H9 (cell line): ENCODE data around the gene ABCA7. TPM values are rescaled to one million over a fixed set of nuclear protein-coding genes. Genes with fewer than 3 reads are reported as not detected.

ENCODE experiments used
- DNase-seq: peaks from one replicate; pipeline ENCODE4 v3.0.0-alpha.2; 2017
- H2AFZ ChIP-seq: one replicate; pipeline ENCODE4 v1.6.1; 2013; ENCODE audit warnings: mild to moderate bottlenecking, low read length, control low read depth, moderate library complexity
- H2AK5ac ChIP-seq: 2 replicates; pipeline ENCODE4 v1.6.1; 2013; ENCODE audit warnings: low read length, control low read depth, mixed read lengths; ENCODE audit not compliant: insufficient read length
- H2BK120ac ChIP-seq: one replicate; pipeline ENCODE4 v1.6.1; 2013; ENCODE audit warnings: low read depth, mild to moderate bottlenecking, low read length, control low read depth, inconsistent platforms; ENCODE audit not compliant: poor library complexity, severe bottlenecking
- H2BK12ac ChIP-seq: 2 replicates; pipeline ENCODE4 v1.6.1; 2013; ENCODE audit warnings: low read length, control low read depth, mixed read lengths, low read depth; ENCODE audit not compliant: insufficient read length
- H2BK15ac ChIP-seq: 2 replicates; pipeline ENCODE4 v1.6.1; 2013; ENCODE audit warnings: low read depth, low read length, control low read depth
- H2BK20ac ChIP-seq: one replicate; pipeline ENCODE4 v1.6.1; 2013; ENCODE audit warnings: low read depth, mild to moderate bottlenecking, low read length, control low read depth, inconsistent platforms; ENCODE audit not compliant: poor library complexity, severe bottlenecking
- H2BK5ac ChIP-seq: 2 replicates; pipeline ENCODE4 v1.6.1; 2013; ENCODE audit warnings: low read length, control low read depth, mixed read lengths; ENCODE audit not compliant: insufficient read length
- H3K14ac ChIP-seq: 2 replicates; pipeline ENCODE4 v1.6.1; 2013; ENCODE audit warnings: low read length, control low read depth; ENCODE audit not compliant: insufficient read depth
- H3K18ac ChIP-seq: 2 replicates; pipeline ENCODE4 v1.6.1; 2013; ENCODE audit warnings: low read depth, mild to moderate bottlenecking, mixed read lengths, low read length, control low read depth; ENCODE audit not compliant: insufficient read length
- H3K23ac ChIP-seq: 2 replicates; pipeline ENCODE4 v1.6.1; 2013; ENCODE audit warnings: low read length, control low read depth, mixed read lengths, low read depth; ENCODE audit not compliant: insufficient read length
- H3K23me2 ChIP-seq: 2 replicates; pipeline ENCODE4 v1.6.1; 2013; ENCODE audit warnings: low read depth, mild to moderate bottlenecking, mixed read lengths, low read length, control low read depth; ENCODE audit not compliant: insufficient read length, poor library complexity, severe bottlenecking
- H3K27ac ChIP-seq: 2 replicates; pipeline ENCODE4 v1.5.1; 2013; ENCODE audit warnings: low read length, control low read depth, mixed read lengths, low read depth; ENCODE audit not compliant: insufficient read length
- H3K27me3 ChIP-seq: 2 replicates; pipeline ENCODE4 v1.6.1; 2013; ENCODE audit warnings: low read length, control low read depth, inconsistent platforms; ENCODE audit not compliant: insufficient read depth
- H3K4ac ChIP-seq: 2 replicates; pipeline ENCODE4 v1.6.1; 2013; ENCODE audit warnings: low read depth, mild to moderate bottlenecking, control low read depth, inconsistent platforms, low read length, moderate library complexity
- H3K4me1 ChIP-seq: 2 replicates; pipeline ENCODE4 v1.6.1; 2013; ENCODE audit warnings: low read length, control low read depth, inconsistent platforms; ENCODE audit not compliant: insufficient read depth
- H3K4me2 ChIP-seq: 2 replicates; pipeline ENCODE4 v1.6.1; 2013; ENCODE audit warnings: low read length, control low read depth, mixed read lengths; ENCODE audit not compliant: insufficient read length, insufficient read depth
- H3K56ac ChIP-seq: 2 replicates; pipeline ENCODE4 v1.6.1; 2013; ENCODE audit warnings: low read depth, mild to moderate bottlenecking, mixed read lengths, low read length, control low read depth; ENCODE audit not compliant: insufficient read length
- H3K79me1 ChIP-seq: 2 replicates; pipeline ENCODE4 v1.6.1; 2013; ENCODE audit warnings: low read depth, mild to moderate bottlenecking, moderate library complexity, low read length, control low read depth, inconsistent platforms; ENCODE audit not compliant: insufficient read depth, poor library complexity, severe bottlenecking
- H3K79me2 ChIP-seq: 2 replicates; pipeline ENCODE4 v1.6.1; 2013; ENCODE audit warnings: low read length, control low read depth, inconsistent platforms; ENCODE audit not compliant: insufficient read depth
- H3K9ac ChIP-seq: 2 replicates; pipeline ENCODE4 v1.6.1; 2013; ENCODE audit warnings: low read length, control low read depth, mixed read lengths; ENCODE audit not compliant: insufficient read length; ENCODE audit errors: extremely low read depth
- H3K9me3 ChIP-seq: one replicate; pipeline ENCODE4 v1.6.1; 2013; ENCODE audit warnings: low read depth, low read length, inconsistent platforms; ENCODE audit not compliant: control insufficient read depth
- H3T11ph ChIP-seq: one replicate; pipeline ENCODE4 v1.6.1; 2013; ENCODE audit warnings: mild to moderate bottlenecking, low read length, control low read depth, inconsistent platforms
- H4K20me1 ChIP-seq: one replicate; pipeline ENCODE4 v1.6.1; 2013; ENCODE audit not compliant: control insufficient read depth, insufficient read length, insufficient read depth
- H4K5ac ChIP-seq: 2 replicates; pipeline ENCODE4 v1.6.1; 2013; ENCODE audit warnings: low read depth, mild to moderate bottlenecking, mixed read lengths, low read length, control low read depth; ENCODE audit not compliant: insufficient read length
- H4K8ac ChIP-seq: replicated peaks from 2 replicates; pipeline ENCODE4 v1.6.1; 2013; ENCODE audit warnings: low read length, control low read depth, mixed read lengths, low read depth; ENCODE audit not compliant: insufficient read length
- H4K91ac ChIP-seq: 2 replicates; pipeline ENCODE4 v1.6.1; 2013; ENCODE audit warnings: low read depth, mild to moderate bottlenecking, moderate library complexity, mixed read lengths, low read length, control low read depth; ENCODE audit not compliant: insufficient read length
- H3K27ac Mint-ChIP-seq, 3 experiments: 2 replicates in 2 of 3; 3 replicates in 1 of 3; pipeline ENCODE4 v1.8.0; 2020 to 2021; ENCODE audit warnings: mixed read lengths in 3 of 3, mild to moderate bottlenecking in 1 of 3, moderate library complexity in 1 of 3
- H3K27me3 Mint-ChIP-seq: 2 replicates; pipeline ENCODE4 v1.8.0; 2021; ENCODE audit warnings: low read depth, mild to moderate bottlenecking, moderate library complexity, mixed read lengths
- H3K36me3 Mint-ChIP-seq, 3 experiments: 2 replicates in 2 of 3; 3 replicates in 1 of 3; pipeline ENCODE4 v1.8.0; 2020 to 2021; ENCODE audit warnings: low read depth in 3 of 3, mixed read lengths in 3 of 3; ENCODE audit not compliant: insufficient read depth in 1 of 3
- H3K4me1 Mint-ChIP-seq, 2 experiments: 2 replicates each; pipeline ENCODE4 v1.8.0; 2020; ENCODE audit warnings: mixed read lengths in 2 of 2
- H3K4me3 Mint-ChIP-seq, 2 experiments: 2 replicates in 1 of 2; 3 replicates in 1 of 2; pipeline ENCODE4 v1.8.0; 2020 to 2021; ENCODE audit warnings: mild to moderate bottlenecking in 2 of 2, mixed read lengths in 2 of 2, moderate library complexity in 1 of 2
- H3K9me3 Mint-ChIP-seq, 2 experiments: 2 replicates in 1 of 2; 3 replicates in 1 of 2; pipeline ENCODE4 v1.8.0; 2020; ENCODE audit warnings: mild to moderate bottlenecking in 2 of 2, mixed read lengths in 2 of 2, moderate library complexity in 1 of 2
- WGBS: extraction: QIAGEN DNeasy Blood & Tissue Kit; methylation state at CpG from one replicate; pipeline ENCODE4 v1.1.7; 2013; ENCODE audit warnings: missing lambda C conversion rate, low lambda C conversion rate, mixed read lengths; ENCODE audit not compliant: insufficient read length; ENCODE audit errors: extremely low coverage; 5-methylcytosine and 5-hydroxymethylcytosine counted together
- total RNA-seq: library from RNA; stranded (reverse); gene quantifications from 2 replicates; pipeline ENCODE4 v1.2.1, GENCODE V29; 2021
- TF ChIP-seq, protein P1 (sequence below): fragments of 200-600 bp; sonication (generic); conservative IDR thresholded peaks from 3 replicates; pipeline ENCODE4 v1.8.0; 2021; ENCODE audit warnings: antibody characterized with exemption, mild to moderate bottlenecking

ABCA7 gene
- total RNA-seq, 1 experiment from 2014 or later = 34.6 TPM

DNA sequence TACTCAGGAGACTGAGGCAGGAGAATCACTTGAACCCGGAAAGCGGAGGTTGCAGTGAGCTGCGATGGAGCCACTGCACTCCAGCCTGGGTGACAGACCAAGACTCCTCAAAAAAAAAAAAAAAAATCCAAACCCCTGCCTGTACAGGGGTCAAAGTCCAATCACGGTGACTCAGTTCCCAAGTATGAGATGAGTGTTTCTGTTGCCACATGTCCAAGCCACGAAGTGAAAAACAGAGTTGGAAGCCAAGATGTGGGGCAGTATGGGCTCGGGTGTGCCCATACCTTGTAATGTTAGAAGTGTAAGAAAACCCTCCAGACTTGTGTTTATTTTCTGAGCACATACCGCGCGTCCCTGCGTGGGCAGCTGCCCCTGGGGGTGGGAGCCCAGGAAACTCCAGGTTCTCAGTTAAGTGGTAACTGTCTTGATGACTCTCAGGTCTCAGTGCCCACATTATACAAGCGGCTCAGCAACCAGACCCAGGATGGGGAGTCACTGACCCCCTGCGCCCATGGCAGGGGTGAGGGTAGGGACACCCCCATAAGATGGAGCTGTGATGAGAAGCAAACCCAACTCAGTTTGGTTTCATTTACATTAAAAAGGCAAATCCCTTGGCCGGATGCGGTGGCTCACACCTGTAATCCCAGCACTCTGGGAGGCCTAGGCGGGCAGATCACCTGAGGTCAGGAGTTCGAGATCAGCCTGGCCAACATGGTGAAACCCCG is 62.7 kb downstream of the ABCA7 start:
- no peak for DNase-seq
- H2BK5ac ChIP-seq = no peak overlapping the region
- no peaks in the 10 kb centered on the region for H3K79me1 ChIP-seq
- H3T11ph ChIP-seq = no peak overlapping the region
- H3K9me3 ChIP-seq = no peaks in the 10 kb centered on the region
- TF ChIP-seq, protein P1, sequence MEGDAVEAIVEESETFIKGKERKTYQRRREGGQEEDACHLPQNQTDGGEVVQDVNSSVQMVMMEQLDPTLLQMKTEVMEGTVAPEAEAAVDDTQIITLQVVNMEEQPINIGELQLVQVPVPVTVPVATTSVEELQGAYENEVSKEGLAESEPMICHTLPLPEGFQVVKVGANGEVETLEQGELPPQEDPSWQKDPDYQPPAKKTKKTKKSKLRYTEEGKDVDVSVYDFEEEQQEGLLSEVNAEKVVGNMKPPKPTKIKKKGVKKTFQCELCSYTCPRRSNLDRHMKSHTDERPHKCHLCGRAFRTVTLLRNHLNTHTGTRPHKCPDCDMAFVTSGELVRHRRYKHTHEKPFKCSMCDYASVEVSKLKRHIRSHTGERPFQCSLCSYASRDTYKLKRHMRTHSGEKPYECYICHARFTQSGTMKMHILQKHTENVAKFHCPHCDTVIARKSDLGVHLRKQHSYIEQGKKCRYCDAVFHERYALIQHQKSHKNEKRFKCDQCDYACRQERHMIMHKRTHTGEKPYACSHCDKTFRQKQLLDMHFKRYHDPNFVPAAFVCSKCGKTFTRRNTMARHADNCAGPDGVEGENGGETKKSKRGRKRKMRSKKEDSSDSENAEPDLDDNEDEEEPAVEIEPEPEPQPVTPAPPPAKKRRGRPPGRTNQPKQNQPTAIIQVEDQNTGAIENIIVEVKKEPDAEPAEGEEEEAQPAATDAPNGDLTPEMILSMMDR = no peak
- H2BK12ac ChIP-seq = no peak overlapping the region
- no peak overlapping the region for H4K5ac ChIP-seq
- no peak overlapping the region for H2AK5ac ChIP-seq
- no peak overlapping the region for H3K4me2 ChIP-seq
- no peak overlapping the region for H2BK15ac ChIP-seq
- no peak overlapping the region for H2BK20ac ChIP-seq
- H4K20me1 ChIP-seq = no peaks in the 10 kb centered on the region
- WGBS = no CpG with 5 or more reads among the region's 17 CpGs
- H3K27me3 Mint-ChIP-seq = no peaks in the 10 kb centered on the region; the same call in 1 of the 2 replicates
- H3K4me1 ChIP-seq = 0 out of 2 replicates have a peak, but pooled peaks cover 2% of the 10 kb centered on the region
- H2AFZ ChIP-seq = no peak overlapping the region
- no peak overlapping the region for H2BK120ac ChIP-seq
- no peak overlapping the region for H3K27ac ChIP-seq
- H3K79me2 ChIP-seq = no peaks in the 10 kb centered on the region; the same call in 1 of the 2 replicates
- H3K36me3 Mint-ChIP-seq = peaks cover 0 to 16% (median 7%) of the 10 kb centered on the region in 3 experiments; a peak in 4 of 7 replicates
- H3K23ac ChIP-seq = no peak overlapping the region
- H3K4me1 Mint-ChIP-seq = peaks cover 10 to 24% of the 10 kb centered on the region in 2 experiments
- no peak overlapping the region for H3K18ac ChIP-seq
- H4K91ac ChIP-seq = no peak overlapping the region
- no peaks in the 10 kb centered on the region for H3K27me3 ChIP-seq
- H3K9ac ChIP-seq = no peak overlapping the region
- H4K8ac ChIP-seq = no peak overlapping the region
- peak overlapping the region in 1 of 2 experiments; percentile 69; a peak in 2 of 5 replicates for H3K4me3 Mint-ChIP-seq
- H3K9me3 Mint-ChIP-seq = peaks cover 0 to 3% of the 10 kb centered on the region in 2 experiments; a peak in 1 of 5 replicates
- peak overlapping the region in 1 of 3 experiments; percentile 68; a peak in 1 of 7 replicates for H3K27ac Mint-ChIP-seq
- no peaks in the 10 kb centered on the region for H3K23me2 ChIP-seq
- H3K4ac ChIP-seq = no peak overlapping the region
- H3K56ac ChIP-seq = no peak overlapping the region
- no peak overlapping the region for H3K14ac ChIP-seq
